Measurements from ENCODE around the gene OSBPL7. TPM values are rescaled to one million over a fixed set of nuclear protein-coding genes. Genes with fewer than 3 reads are reported as not detected.

OSBPL7 gene
- total RNA-seq, 1 experiment from 2014 or later, result 20.5 TPM

DNA sequence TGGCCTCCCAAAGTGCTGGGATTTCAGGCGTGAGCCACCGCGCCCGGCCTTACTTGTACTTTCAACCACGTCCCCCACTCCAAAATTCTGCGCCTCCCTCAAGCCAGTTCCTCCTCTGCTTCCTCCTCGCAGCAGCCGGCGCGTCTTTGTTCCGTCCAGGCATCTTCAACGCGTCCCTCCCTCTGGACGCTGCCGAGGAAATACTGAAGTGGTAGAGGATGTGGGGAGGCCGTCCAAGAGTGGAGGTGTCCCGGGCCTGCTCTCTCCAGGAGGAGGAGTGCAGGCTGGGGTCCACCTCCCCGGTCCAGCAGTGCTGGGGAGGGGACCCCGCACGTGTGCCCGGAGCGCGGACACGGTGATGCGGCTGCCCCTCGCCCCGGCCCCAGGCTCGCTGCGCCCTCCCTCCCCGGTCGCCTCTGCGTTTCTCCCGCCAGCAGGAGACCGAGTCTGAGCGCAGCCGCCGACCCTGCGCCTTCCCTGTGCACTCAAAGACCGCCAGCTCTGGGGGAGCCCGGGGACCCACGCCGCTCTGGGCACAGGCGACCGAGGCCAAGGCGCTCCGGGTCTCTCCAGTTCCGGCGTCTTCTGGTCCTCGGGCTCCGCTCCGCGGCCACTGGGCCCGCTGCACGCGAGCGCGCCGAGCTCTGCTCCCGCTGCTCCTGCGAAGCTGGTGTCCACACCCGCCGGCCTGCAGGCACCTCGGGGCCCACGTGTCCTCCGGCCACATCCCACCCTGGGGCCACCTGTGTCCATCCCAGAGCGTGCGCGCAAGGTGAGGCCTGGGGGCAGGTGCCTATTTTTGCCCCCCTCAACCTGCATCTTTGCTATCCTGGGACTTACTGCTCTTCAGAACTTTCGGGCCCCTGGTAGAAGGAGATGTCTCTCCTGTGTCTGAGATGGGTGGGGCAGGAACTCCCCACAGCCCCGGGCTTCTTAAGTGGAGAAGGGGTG is 31.7 kb downstream of the OSBPL7 start:
- no peak overlapping the region for H2AFZ ChIP-seq (ENCODE audit: low read depth, low read length, poor library complexity, severe bottlenecking)
- BruUV-seq (replicated peaks), result no TSS peak

More for the DNA sequence above, 31.7 kb downstream of the OSBPL7 start:
- ChIA-PET POLR2A (interaction anchor here (0.7 kb wide), 1 partner anchor 12 kb away, joined by 3 read pairs; no protein-coding TSS in a partner anchor), CTCF (no interaction called here), RAD21 (ENCODE audit: low non-redundant PET in 1 of 2, low total read pairs in 2 of 2, uncharacterized antibody in 2 of 2, unreplicated experiment in 2 of 2) (no interaction called here)
- no peaks in the 10 kb centered on the region for H3K79me2 ChIP-seq (ENCODE audit: insufficient read depth, low read length)
- H3K9me2 ChIP-seq (ENCODE audit: insufficient read depth), result no peaks in the 10 kb centered on the region
- no peak overlapping the region for H3K27ac ChIP-seq (ENCODE audit: low read depth, low read length)
- peaks cover 0 to 4% of the 10 kb centered on the region in 2 experiments; a peak in 1 of 4 replicates for H3K4me1 ChIP-seq (ENCODE audit: control insufficient read depth in 1 of 2, insufficient read depth in 2 of 2, low read length in 2 of 2)
- H3K4me3 ChIP-seq (replicated peaks in 1 of 2; ENCODE audit: low read depth in 1 of 2, low read length in 2 of 2), result no peak overlapping the region
- peaks cover 55% of the 10 kb centered on the region for H3K27me3 ChIP-seq (ENCODE audit: insufficient read depth, low read length)
- H3K9me3 ChIP-seq (ENCODE audit: control insufficient read depth in 1 of 2, insufficient read depth in 1 of 2, low read depth in 1 of 2, low read length in 2 of 2), result no peaks in the 10 kb centered on the region
- H4K20me1 ChIP-seq (ENCODE audit: insufficient read depth), result no peaks in the 10 kb centered on the region
- ATAC-seq (peak; percentile 92), DNase-seq (ENCODE audit: low read depth, low spot score) (no peak)
- H3K9ac ChIP-seq (ENCODE audit: low read length), result no peak overlapping the region
- H3K4me2 ChIP-seq (ENCODE audit: low read length), result peak overlapping the region; percentile 25
- TF ChIP-seq CEBPB (IDR thresholded peaks at IDR 0.05; ENCODE audit: low read depth), result no peak
- TF ChIP-seq, protein P1, sequence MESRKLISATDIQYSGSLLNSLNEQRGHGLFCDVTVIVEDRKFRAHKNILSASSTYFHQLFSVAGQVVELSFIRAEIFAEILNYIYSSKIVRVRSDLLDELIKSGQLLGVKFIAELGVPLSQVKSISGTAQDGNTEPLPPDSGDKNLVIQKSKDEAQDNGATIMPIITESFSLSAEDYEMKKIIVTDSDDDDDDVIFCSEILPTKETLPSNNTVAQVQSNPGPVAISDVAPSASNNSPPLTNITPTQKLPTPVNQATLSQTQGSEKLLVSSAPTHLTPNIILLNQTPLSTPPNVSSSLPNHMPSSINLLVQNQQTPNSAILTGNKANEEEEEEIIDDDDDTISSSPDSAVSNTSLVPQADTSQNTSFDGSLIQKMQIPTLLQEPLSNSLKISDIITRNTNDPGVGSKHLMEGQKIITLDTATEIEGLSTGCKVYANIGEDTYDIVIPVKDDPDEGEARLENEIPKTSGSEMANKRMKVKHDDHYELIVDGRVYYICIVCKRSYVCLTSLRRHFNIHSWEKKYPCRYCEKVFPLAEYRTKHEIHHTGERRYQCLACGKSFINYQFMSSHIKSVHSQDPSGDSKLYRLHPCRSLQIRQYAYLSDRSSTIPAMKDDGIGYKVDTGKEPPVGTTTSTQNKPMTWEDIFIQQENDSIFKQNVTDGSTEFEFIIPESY (IDR thresholded peaks at IDR 0.05; ENCODE audit: extremely low read depth, insufficient replicate concordance, low read length), result no peak
- TF ChIP-seq RAD21 (IDR thresholded peaks at IDR 0.05; ENCODE audit: low read depth), result peak; percentile 56
- TF ChIP-seq SIN3A (IDR thresholded peaks at IDR 0.05; ENCODE audit: low read depth), result no peak
- TF ChIP-seq, protein P2, sequence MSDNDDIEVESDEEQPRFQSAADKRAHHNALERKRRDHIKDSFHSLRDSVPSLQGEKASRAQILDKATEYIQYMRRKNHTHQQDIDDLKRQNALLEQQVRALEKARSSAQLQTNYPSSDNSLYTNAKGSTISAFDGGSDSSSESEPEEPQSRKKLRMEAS (IDR thresholded peaks at IDR 0.05), result peak; percentile 45; the same call in 1 of the 2 replicates
- TF ChIP-seq, protein P3, sequence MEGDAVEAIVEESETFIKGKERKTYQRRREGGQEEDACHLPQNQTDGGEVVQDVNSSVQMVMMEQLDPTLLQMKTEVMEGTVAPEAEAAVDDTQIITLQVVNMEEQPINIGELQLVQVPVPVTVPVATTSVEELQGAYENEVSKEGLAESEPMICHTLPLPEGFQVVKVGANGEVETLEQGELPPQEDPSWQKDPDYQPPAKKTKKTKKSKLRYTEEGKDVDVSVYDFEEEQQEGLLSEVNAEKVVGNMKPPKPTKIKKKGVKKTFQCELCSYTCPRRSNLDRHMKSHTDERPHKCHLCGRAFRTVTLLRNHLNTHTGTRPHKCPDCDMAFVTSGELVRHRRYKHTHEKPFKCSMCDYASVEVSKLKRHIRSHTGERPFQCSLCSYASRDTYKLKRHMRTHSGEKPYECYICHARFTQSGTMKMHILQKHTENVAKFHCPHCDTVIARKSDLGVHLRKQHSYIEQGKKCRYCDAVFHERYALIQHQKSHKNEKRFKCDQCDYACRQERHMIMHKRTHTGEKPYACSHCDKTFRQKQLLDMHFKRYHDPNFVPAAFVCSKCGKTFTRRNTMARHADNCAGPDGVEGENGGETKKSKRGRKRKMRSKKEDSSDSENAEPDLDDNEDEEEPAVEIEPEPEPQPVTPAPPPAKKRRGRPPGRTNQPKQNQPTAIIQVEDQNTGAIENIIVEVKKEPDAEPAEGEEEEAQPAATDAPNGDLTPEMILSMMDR (IDR thresholded peaks at IDR 0.05 in 2 of 3, conservative IDR thresholded peaks at IDR 0.05 in 1 of 3; ENCODE audit: borderline replicate concordance in 1 of 3, insufficient read depth in 1 of 3, low read depth in 2 of 3, low read length in 2 of 3), result peak in 2 of 3 experiments; percentile 39 to 42; a peak in 4 of 6 replicates
- H3K36me3 ChIP-seq (ENCODE audit: control insufficient read depth in 1 of 2, insufficient read depth in 2 of 2, low read length in 2 of 2), result no peaks in the 10 kb centered on the region
- intact Hi-C loops (cut with micrococcal nuclease), result loop anchor here (5.0 kb wide), 1 partner anchor 38 kb away; no protein-coding TSS in a partner anchor

All from HCT116 (cell line).